ENCODE measurements around the gene TMEM123.

TMEM123 gene

DNA sequence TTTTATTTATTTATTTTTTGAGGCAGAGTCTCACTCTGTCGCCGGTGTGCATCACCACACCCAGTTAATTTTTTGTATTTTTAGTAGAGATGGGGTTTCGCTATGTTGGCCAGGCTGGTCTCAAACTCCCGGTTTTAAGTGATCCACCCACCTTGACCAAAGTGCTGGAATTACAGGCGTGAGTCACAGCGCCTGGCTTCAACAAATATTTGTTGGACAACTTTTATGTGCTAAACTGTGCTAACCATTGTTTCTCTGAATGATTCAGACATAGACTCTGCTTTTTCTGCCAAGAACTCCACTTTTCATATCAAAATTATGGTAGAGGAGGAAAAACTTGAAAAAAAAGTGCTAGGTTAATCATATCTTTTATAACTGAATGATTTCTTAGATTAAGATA lies 41.7 kb upstream of the TMEM123 start:
- Histone ChIP-seq H3K4me1 (ENCODE audit: insufficient read depth, insufficient read length) (no peaks in the 10 kb centered on the region), H3K27me3 (ENCODE audit: insufficient read depth, insufficient read length) (no peaks in the 10 kb centered on the region), H3K9me3 (ENCODE audit: insufficient read depth, low read length) (no peaks in the 10 kb centered on the region), H3K4me3 (ENCODE audit: insufficient read length, low read depth) (no peak overlapping the region), H3K36me3 (ENCODE audit: insufficient read depth, insufficient read length, low read length) (no peaks in the 10 kb centered on the region), H3K9ac (ENCODE audit: insufficient read length, low read depth) (no peak overlapping the region)
- no peak for DNase-seq (ENCODE audit: low read depth, low spot score)
- TF ChIP-seq YY1 (IDR thresholded peaks at IDR 0.05; ENCODE audit: insufficient read depth, insufficient read length) (no peak), ZNF274 (IDR thresholded peaks at IDR 0.05; ENCODE audit: low read depth, low read length) (no peak), SUZ12 (IDR thresholded peaks at IDR 0.05; ENCODE audit: extremely low read depth, insufficient read depth, insufficient read length) (no peak)

DNA sequence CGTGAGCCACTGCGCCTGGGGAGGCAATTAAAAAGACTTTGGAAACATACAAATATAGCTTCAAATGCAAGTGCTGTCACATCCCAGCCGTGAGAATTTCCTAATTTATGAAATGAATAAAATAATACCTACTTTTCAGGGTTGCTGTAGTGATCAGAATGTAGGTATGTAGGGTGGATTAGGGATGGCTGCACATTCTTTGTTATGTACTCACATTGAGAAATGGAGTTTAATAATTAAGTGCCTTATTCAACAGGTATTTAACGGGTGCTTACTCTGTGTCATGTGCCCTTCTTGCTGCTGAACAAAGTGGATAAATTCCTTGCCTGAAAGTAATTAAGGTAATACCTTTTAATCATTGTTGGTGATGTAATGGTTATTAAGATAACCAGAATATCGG lies 41.0 kb upstream of the TMEM123 start:
- no peak for TF ChIP-seq SUZ12 (IDR thresholded peaks at IDR 0.05; ENCODE audit: extremely low read depth, insufficient read depth, insufficient read length)
- no peak for TF ChIP-seq YY1 (IDR thresholded peaks at IDR 0.05; ENCODE audit: insufficient read depth, insufficient read length)
- TF ChIP-seq ZNF274 (IDR thresholded peaks at IDR 0.05; ENCODE audit: low read depth, low read length): no peak
- DNase-seq (ENCODE audit: low read depth, low spot score): no peak
- Histone ChIP-seq H3K4me1 (ENCODE audit: insufficient read depth, insufficient read length) (no peaks in the 10 kb centered on the region), H3K27me3 (ENCODE audit: insufficient read depth, insufficient read length) (no peaks in the 10 kb centered on the region), H3K4me3 (ENCODE audit: insufficient read length, low read depth) (no peak overlapping the region), H3K36me3 (ENCODE audit: insufficient read depth, insufficient read length, low read length) (no peaks in the 10 kb centered on the region), H3K9ac (ENCODE audit: insufficient read length, low read depth) (no peak overlapping the region), H3K9me3 (ENCODE audit: insufficient read depth, low read length) (no peaks in the 10 kb centered on the region)

DNA sequence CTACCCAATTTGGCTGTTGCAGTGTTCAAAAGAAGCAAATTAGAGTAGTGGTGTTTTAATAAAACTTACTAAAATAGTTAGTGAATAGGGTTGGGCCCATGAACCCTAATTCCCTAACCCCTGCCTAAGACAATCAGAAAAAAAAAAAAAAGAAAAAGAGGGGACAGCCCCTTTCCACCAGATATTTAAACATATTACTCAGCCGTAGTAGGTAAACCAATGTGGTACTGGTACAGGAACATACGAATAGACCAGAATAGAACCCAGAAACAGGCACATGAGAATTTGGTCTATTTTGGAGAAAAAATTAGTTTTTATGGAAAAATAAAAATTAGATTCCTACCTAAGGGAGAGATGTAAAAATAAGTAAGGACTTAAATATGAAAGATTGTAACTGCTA lies 39.4 kb upstream of the TMEM123 start:
- H3K36me3 ChIP-seq (ENCODE audit: insufficient read depth, insufficient read length, low read length): no peaks in the 10 kb centered on the region
- TF ChIP-seq YY1 (IDR thresholded peaks at IDR 0.05; ENCODE audit: insufficient read depth, insufficient read length) (no peak), ZNF274 (IDR thresholded peaks at IDR 0.05; ENCODE audit: low read depth, low read length) (no peak), SUZ12 (IDR thresholded peaks at IDR 0.05; ENCODE audit: extremely low read depth, insufficient read depth, insufficient read length) (no peak)
- no peaks in the 10 kb centered on the region for H3K4me1 ChIP-seq (ENCODE audit: insufficient read depth, insufficient read length)
- no peak overlapping the region for H3K9ac ChIP-seq (ENCODE audit: insufficient read length, low read depth)
- no peaks in the 10 kb centered on the region for H3K9me3 ChIP-seq (ENCODE audit: insufficient read depth, low read length)
- no peaks in the 10 kb centered on the region for H3K27me3 ChIP-seq (ENCODE audit: insufficient read depth, insufficient read length)
- no peak for DNase-seq (ENCODE audit: low read depth, low spot score)
- no peak overlapping the region for H3K4me3 ChIP-seq (ENCODE audit: insufficient read length, low read depth)

DNA sequence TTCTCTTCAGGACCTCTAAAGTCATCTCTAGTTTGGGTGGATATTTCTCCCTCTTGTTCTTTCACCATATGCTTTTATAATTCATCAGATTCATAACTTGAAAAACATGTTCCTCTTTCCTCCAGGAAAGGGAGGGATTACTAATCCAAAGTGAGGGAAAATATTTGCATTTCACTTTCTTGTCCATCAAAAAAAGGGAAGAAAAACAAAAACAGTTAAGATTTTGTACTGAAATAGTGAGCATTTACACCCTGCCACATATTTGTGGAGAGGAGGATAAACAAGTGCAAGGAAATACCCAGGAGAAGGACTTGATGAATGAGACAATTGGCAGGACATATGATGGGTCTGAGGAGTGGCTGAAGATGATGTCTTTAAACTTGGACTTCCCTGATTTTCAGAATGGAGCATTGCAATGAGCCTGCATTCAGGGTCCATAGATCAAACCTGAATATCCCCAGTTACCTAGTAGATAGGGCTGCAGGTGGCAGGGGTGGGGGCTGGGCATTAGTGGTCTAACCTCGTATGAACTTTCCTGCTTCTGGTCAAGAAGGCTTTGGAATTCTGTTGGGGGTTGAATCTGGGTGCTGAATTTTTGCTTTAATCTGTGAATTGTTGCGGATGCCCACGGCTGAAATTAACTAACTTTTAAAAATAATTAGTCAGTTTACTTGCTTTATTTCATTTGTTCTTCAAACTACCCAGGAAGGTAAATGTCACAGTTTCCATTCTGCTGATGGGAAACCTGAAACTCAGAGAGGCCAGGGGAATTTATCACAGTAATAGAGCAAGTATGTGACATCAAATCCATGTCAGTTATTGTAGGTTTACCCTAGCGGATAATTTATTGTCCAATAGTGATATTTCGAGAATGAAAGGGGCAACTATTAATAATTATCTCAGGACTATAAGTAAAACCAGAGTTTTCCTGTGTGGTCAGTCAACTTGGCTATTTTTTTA lies 36.9 kb upstream of the TMEM123 start:
- no peak overlapping the region for H3K9ac ChIP-seq (ENCODE audit: insufficient read length, low read depth)
- TF ChIP-seq SUZ12 (IDR thresholded peaks at IDR 0.05; ENCODE audit: extremely low read depth, insufficient read depth, insufficient read length): no peak
- no peak for TF ChIP-seq ZNF274 (IDR thresholded peaks at IDR 0.05; ENCODE audit: low read depth, low read length)
- no peak for TF ChIP-seq YY1 (IDR thresholded peaks at IDR 0.05; ENCODE audit: insufficient read depth, insufficient read length)
- H3K27me3 ChIP-seq (ENCODE audit: insufficient read depth, insufficient read length): no peaks in the 10 kb centered on the region
- no peak overlapping the region for H3K4me3 ChIP-seq (ENCODE audit: insufficient read length, low read depth)
- H3K4me1 ChIP-seq (ENCODE audit: insufficient read depth, insufficient read length): no peaks in the 10 kb centered on the region
- H3K36me3 ChIP-seq (ENCODE audit: insufficient read depth, insufficient read length, low read length): no peaks in the 10 kb centered on the region
- H3K9me3 ChIP-seq (ENCODE audit: insufficient read depth, low read length): no peaks in the 10 kb centered on the region
- DNase-seq (ENCODE audit: low read depth, low spot score): no peak

DNA sequence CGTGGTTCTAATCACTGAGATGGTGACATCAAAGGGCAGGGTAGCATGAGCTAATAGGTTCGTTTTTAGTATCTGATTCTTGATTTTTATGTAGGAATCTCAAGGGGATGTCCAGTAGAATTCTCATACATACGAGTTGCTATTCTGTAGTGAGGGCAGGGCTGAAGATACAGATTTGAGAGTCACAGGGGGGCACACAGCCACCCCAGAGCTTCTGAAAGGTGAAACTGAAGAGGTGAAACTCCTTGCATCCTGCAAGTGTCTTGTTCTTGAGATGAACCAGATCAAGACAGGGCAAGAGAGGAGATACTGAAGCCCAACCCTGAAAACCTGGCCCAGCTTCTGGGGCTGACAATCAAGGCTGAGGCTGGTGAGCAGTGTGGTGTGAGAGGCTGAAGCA lies 35.6 kb upstream of the TMEM123 start:
- no peak for DNase-seq (ENCODE audit: low read depth, low spot score)
- TF ChIP-seq SUZ12 (IDR thresholded peaks at IDR 0.05; ENCODE audit: extremely low read depth, insufficient read depth, insufficient read length) (no peak), ZNF274 (IDR thresholded peaks at IDR 0.05; ENCODE audit: low read depth, low read length) (no peak), YY1 (IDR thresholded peaks at IDR 0.05; ENCODE audit: insufficient read depth, insufficient read length) (no peak)

DNA sequence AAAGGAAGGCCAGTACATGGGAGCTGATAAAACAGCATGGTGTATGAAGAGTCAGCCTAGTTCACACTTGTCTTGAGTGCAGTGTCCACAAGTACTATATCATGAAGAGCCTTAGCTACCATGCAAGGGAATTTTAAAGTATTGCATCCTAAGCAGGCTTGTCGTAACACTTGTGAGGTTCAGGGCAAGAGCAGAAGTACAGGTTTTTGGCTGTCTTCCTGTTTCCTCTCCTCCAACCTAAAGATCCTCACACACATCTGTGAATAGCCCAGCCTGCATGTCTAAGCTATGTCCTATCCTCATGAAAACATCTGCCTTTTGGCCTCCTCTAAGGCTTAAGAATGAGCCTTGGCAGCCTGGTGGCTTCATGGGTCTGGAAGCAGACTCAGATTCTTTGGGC lies 34.6 kb upstream of the TMEM123 start:
- no peak for TF ChIP-seq ZNF274 (IDR thresholded peaks at IDR 0.05; ENCODE audit: low read depth, low read length)
- no peak for TF ChIP-seq YY1 (IDR thresholded peaks at IDR 0.05; ENCODE audit: insufficient read depth, insufficient read length)
- TF ChIP-seq SUZ12 (IDR thresholded peaks at IDR 0.05; ENCODE audit: extremely low read depth, insufficient read depth, insufficient read length): no peak
- H3K4me1 ChIP-seq (ENCODE audit: insufficient read depth, insufficient read length): no peaks in the 10 kb centered on the region
- H3K4me3 ChIP-seq (ENCODE audit: insufficient read length, low read depth): no peak overlapping the region
- H3K9ac ChIP-seq (ENCODE audit: insufficient read length, low read depth): no peak overlapping the region
- H3K9me3 ChIP-seq (ENCODE audit: insufficient read depth, low read length): no peaks in the 10 kb centered on the region
- no peak for DNase-seq (ENCODE audit: low read depth, low spot score)
- no peaks in the 10 kb centered on the region for H3K36me3 ChIP-seq (ENCODE audit: insufficient read depth, insufficient read length, low read length)
- H3K27me3 ChIP-seq (ENCODE audit: insufficient read depth, insufficient read length): no peaks in the 10 kb centered on the region

More for the DNA sequence above, 35.6 kb upstream of the TMEM123 start:
- Histone ChIP-seq H3K9ac (ENCODE audit: insufficient read length, low read depth) (no peak overlapping the region), H3K27me3 (ENCODE audit: insufficient read depth, insufficient read length) (no peaks in the 10 kb centered on the region), H3K36me3 (ENCODE audit: insufficient read depth, insufficient read length, low read length) (no peaks in the 10 kb centered on the region), H3K4me3 (ENCODE audit: insufficient read length, low read depth) (no peak overlapping the region), H3K9me3 (ENCODE audit: insufficient read depth, low read length) (no peaks in the 10 kb centered on the region), H3K4me1 (ENCODE audit: insufficient read depth, insufficient read length) (no peaks in the 10 kb centered on the region)

DNA sequence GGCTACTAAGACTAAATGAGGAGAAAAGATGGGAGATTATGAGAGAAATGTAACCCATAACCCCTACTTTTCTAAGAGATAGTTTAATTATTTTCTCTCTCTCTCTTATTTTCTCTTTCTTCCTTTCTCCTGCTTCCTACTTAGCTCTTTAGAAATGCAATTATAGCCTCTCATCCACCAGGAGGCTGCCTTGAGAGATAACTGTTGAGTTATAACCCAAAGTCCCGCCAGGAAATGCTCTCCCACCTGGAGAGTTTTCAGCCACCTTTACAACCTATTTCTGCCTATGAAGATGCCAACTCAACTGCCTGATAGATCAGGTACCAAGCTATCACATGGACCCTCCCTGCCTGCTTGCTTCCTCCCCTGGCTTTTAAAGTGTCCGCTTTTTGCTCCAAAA lies 34.0 kb upstream of the TMEM123 start:
- DNase-seq (ENCODE audit: low read depth, low spot score): no peak
- Histone ChIP-seq H3K27me3 (ENCODE audit: insufficient read depth, insufficient read length) (no peaks in the 10 kb centered on the region), H3K9me3 (ENCODE audit: insufficient read depth, low read length) (no peaks in the 10 kb centered on the region), H3K9ac (ENCODE audit: insufficient read length, low read depth) (no peak overlapping the region), H3K36me3 (ENCODE audit: insufficient read depth, insufficient read length, low read length) (no peaks in the 10 kb centered on the region), H3K4me1 (ENCODE audit: insufficient read depth, insufficient read length) (no peaks in the 10 kb centered on the region), H3K4me3 (ENCODE audit: insufficient read length, low read depth) (no peak overlapping the region)
- TF ChIP-seq YY1 (IDR thresholded peaks at IDR 0.05; ENCODE audit: insufficient read depth, insufficient read length): no peak
- no peak for TF ChIP-seq ZNF274 (IDR thresholded peaks at IDR 0.05; ENCODE audit: low read depth, low read length)
- no peak for TF ChIP-seq SUZ12 (IDR thresholded peaks at IDR 0.05; ENCODE audit: extremely low read depth, insufficient read depth, insufficient read length)

Measured in NT2/D1 (cell line).